HUES6 (cell line): ENCODE results near the gene TMEFF2.

Experiments
- H3K27ac ChIP-seq: 2 replicates; pipeline ENCODE4 v1.7.0; 2013; ENCODE audit warnings: low read depth, mild to moderate bottlenecking, low read length, inconsistent platforms
- H3K27me3 ChIP-seq: 2 replicates; pipeline ENCODE4 v1.6.1; 2013; ENCODE audit warnings: low read length; ENCODE audit not compliant: control insufficient read depth, insufficient read depth
- H3K36me3 ChIP-seq: 2 replicates; pipeline ENCODE4 v1.6.1; 2013; ENCODE audit warnings: low read length; ENCODE audit not compliant: control insufficient read depth, insufficient read depth
- H3K4me1 ChIP-seq: 2 replicates; pipeline ENCODE4 v1.6.1; 2013; ENCODE audit warnings: low read length; ENCODE audit not compliant: control insufficient read depth, insufficient read depth
- H3K4me3 ChIP-seq: 2 replicates; pipeline ENCODE4 v1.5.1; 2013; ENCODE audit warnings: low read depth, low read length
- H3K9ac ChIP-seq: one replicate; pipeline ENCODE4 v1.6.1; 2013; ENCODE audit warnings: mild to moderate bottlenecking, low read length
- H3K9me3 ChIP-seq: 2 replicates; pipeline ENCODE4 v1.6.1; 2013; ENCODE audit warnings: low read depth, low read length; ENCODE audit not compliant: control insufficient read depth, insufficient read depth

Gene TMEFF2

GRCh38 chr2:191965733-191966132 lies 229.0 kb downstream of the TMEFF2 start:
- Histone ChIP-seq H3K27ac (no peak overlapping the region), H3K9ac (no peak overlapping the region), H3K4me3 (no peak overlapping the region), H3K27me3 (no peaks in the 10 kb centered on the region), H3K36me3 (no peaks in the 10 kb centered on the region), H3K9me3 (no peaks in the 10 kb centered on the region), H3K4me1 (no peaks in the 10 kb centered on the region)

- no peaks in the 10 kb centered on the region for H3K36me3 ChIP-seq
- H3K27me3 ChIP-seq: no peaks in the 10 kb centered on the region
- no peak overlapping the region for H3K27ac ChIP-seq
- no peak overlapping the region for H3K4me3 ChIP-seq
- no peaks in the 10 kb centered on the region for H3K9me3 ChIP-seq
- H3K4me1 ChIP-seq: no peaks in the 10 kb centered on the region
- H3K9ac ChIP-seq: no peak overlapping the region
Observed at GRCh38 chr2:191961556-191961955, 233.2 kb downstream of the TMEFF2 start.

- Histone ChIP-seq H3K27ac (no peak overlapping the region), H3K4me1 (no peaks in the 10 kb centered on the region), H3K4me3 (no peak overlapping the region), H3K9ac (no peak overlapping the region), H3K27me3 (no peaks in the 10 kb centered on the region), H3K9me3 (no peaks in the 10 kb centered on the region), H3K36me3 (no peaks in the 10 kb centered on the region)
Observed at GRCh38 chr2:191959209-191959608, 235.5 kb downstream of the TMEFF2 start.

GRCh38 chr2:191957996-191958860 lies 236.5 kb downstream of the TMEFF2 start:
- Histone ChIP-seq H3K9me3 (no peaks in the 10 kb centered on the region), H3K36me3 (no peaks in the 10 kb centered on the region), H3K4me1 (no peaks in the 10 kb centered on the region), H3K9ac (no peak overlapping the region), H3K27me3 (no peaks in the 10 kb centered on the region), H3K27ac (no peak overlapping the region), H3K4me3 (no peak overlapping the region)

DNA sequence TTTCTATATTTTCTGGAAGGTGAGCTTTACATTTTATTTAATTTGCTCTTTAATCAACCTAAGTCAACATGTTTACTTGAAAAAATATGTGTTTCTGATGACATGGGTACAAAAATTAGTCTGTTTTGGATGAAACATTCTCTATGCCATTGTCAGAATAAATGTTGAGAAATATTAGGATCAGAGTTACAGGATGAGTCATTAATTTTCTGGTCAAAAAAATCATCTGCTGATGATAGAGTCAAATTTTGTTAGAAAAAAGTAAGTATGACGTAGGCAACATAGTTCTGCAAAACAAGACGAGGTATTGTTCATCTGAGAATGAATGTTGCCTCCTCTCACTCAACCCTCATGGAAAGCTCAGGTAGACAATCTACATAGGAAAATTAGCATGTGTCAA lies 240.3 kb downstream of the TMEFF2 start:
- Histone ChIP-seq H3K27me3 (no peaks in the 10 kb centered on the region), H3K9me3 (no peaks in the 10 kb centered on the region), H3K27ac (no peak overlapping the region), H3K9ac (no peak overlapping the region), H3K4me1 (no peaks in the 10 kb centered on the region), H3K36me3 (no peaks in the 10 kb centered on the region), H3K4me3 (no peak overlapping the region)

- Histone ChIP-seq H3K4me1 (no peaks in the 10 kb centered on the region), H3K9me3 (no peaks in the 10 kb centered on the region), H3K4me3 (no peak overlapping the region), H3K36me3 (no peaks in the 10 kb centered on the region), H3K27me3 (no peaks in the 10 kb centered on the region), H3K9ac (no peak overlapping the region), H3K27ac (no peak overlapping the region)
Observed at GRCh38 chr2:191952515-191953270, 242.0 kb downstream of the TMEFF2 start.

DNA sequence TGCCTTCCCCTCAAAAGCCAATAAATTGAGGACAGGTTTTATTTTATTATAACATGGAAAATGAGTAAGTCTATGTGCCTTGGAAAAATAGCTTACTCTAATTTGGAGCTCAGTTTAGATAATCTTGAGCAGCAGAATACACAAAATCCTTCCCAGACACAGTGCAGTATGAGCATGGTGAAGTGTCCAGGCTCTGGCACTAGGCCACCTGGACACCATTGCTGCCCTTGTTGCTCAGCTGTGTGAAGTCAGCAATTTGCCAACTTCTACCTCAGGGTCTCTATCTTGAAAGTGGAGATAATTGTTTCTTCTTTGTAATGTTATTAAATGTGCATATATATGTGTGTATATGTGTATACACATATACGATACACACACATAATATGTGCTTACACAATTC lies 242.9 kb downstream of the TMEFF2 start:
- Histone ChIP-seq H3K9me3 (no peaks in the 10 kb centered on the region), H3K4me1 (no peaks in the 10 kb centered on the region), H3K9ac (no peak overlapping the region), H3K27ac (no peak overlapping the region), H3K4me3 (no peak overlapping the region), H3K27me3 (no peaks in the 10 kb centered on the region), H3K36me3 (no peaks in the 10 kb centered on the region)

- Histone ChIP-seq H3K27ac (no peak overlapping the region), H3K36me3 (no peaks in the 10 kb centered on the region), H3K9me3 (no peaks in the 10 kb centered on the region), H3K4me3 (no peak overlapping the region), H3K4me1 (no peaks in the 10 kb centered on the region), H3K9ac (no peak overlapping the region), H3K27me3 (no peaks in the 10 kb centered on the region)
Observed at GRCh38 chr2:191951376-191951775, 243.4 kb downstream of the TMEFF2 start.

DNA sequence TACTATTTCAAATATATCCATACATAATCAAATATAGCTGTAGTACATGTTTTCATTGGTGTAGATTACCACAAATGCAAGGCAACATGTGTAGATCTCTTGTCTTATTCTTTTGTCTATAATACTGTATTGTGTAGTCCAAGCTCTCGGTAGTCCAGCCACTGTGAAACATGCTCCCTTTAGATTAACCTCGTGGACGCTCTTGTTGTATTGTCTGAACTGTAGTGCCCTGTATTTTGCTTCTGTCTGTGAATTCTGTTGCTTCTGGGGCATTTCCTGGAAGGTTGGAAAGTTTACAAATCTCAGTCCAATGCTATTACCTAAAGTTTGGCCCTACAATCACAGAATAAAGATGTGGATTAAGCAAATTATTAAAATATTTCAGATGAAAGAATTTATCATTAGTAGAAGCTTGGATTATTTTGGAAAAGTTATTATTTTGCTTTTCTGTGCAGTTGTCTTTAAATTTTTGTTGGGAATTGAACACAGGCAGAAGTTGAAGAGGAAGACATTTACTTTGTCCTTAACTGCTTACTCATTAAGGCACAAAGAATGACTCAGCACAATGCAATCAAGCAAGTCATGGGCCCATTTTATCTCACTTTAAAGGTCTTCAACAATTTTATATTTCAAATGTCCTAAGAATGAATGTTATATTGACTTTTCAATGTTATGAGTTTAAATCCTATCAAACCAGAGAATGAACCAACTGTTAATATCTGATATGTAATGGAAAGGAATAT lies 244.4 kb downstream of the TMEFF2 start:
- Histone ChIP-seq H3K4me3 (no peak overlapping the region), H3K4me1 (no peaks in the 10 kb centered on the region), H3K27ac (no peak overlapping the region), H3K9ac (no peak overlapping the region), H3K36me3 (no peaks in the 10 kb centered on the region), H3K27me3 (no peaks in the 10 kb centered on the region), H3K9me3 (no peaks in the 10 kb centered on the region)

DNA sequence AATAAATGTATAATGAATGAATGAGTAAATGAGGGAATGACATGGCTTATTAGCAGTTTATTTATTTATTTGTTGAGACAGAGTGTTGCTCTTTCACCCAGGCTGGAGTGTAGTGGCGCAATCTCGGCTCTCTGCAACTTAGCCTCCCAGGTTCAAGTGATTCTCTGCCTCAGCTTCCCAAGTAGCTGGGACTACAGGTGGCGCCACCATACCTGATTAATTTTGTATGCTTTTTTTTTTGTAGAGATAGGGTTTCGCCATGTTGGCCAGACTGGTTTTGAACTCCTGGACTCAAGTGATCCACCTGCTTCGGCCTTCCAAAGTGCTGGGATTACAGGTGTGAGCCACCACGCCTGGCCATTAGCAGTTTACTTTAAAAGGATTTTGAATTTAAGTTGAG lies 247.5 kb downstream of the TMEFF2 start:
- H3K9ac ChIP-seq: no peak overlapping the region
- peaks cover 10% of the 10 kb centered on the region for H3K4me1 ChIP-seq
- H3K9me3 ChIP-seq: no peaks in the 10 kb centered on the region
- no peak overlapping the region for H3K27ac ChIP-seq
- no peaks in the 10 kb centered on the region for H3K36me3 ChIP-seq
- no peaks in the 10 kb centered on the region for H3K27me3 ChIP-seq
- H3K4me3 ChIP-seq: no peak overlapping the region
